Thymus (tissue), 11 donors: Measurements from ENCODE around the gene TOX3. TPM values are rescaled to one million over a fixed set of nuclear protein-coding genes. Genes with fewer than 3 reads are reported as not detected.

Source experiments
- DNase-seq, 9 donors: peaks; one replicate each; pipeline ENCODE4 v3.0.0-alpha.2; 2013; ENCODE audit warnings: low spot score in 9 of 9, low read depth in 6 of 9, missing footprints in 1 of 9
- H3K27ac ChIP-seq, 2 donors: one replicate each; pipeline ENCODE4 v1.5.1; 2013; ENCODE audit warnings: control low read depth in 1 of 2, low read depth in 1 of 2, low read length in 1 of 2, mild to moderate bottlenecking in 1 of 2, moderate library complexity in 1 of 2
- H3K27me3 ChIP-seq, 2 donors: one replicate each; pipeline ENCODE4 v1.5.1; 2013; ENCODE audit warnings: low read length in 1 of 2; ENCODE audit not compliant: control insufficient read depth in 2 of 2, insufficient read depth in 1 of 2
- H3K36me3 ChIP-seq, 2 donors: one replicate each; pipeline ENCODE4 v1.5.1; 2013; ENCODE audit warnings: low read length in 1 of 2, mild to moderate bottlenecking in 1 of 2, moderate library complexity in 1 of 2; ENCODE audit not compliant: control insufficient read depth in 2 of 2, insufficient read depth in 2 of 2
- H3K4me1 ChIP-seq, 2 donors: one replicate each; pipeline ENCODE4 v1.5.1; 2013; ENCODE audit warnings: low read length in 2 of 2; ENCODE audit not compliant: control insufficient read depth in 2 of 2, insufficient read depth in 2 of 2
- H3K4me3 ChIP-seq, 2 donors: one replicate each; pipeline ENCODE4 v1.5.1; 2013; ENCODE audit warnings: low read length in 2 of 2, control low read depth in 1 of 2, mild to moderate bottlenecking in 1 of 2
- H3K9me3 ChIP-seq, 2 donors: one replicate each; pipeline ENCODE4 v1.5.1; 2013; ENCODE audit warnings: low read length in 1 of 2, mild to moderate bottlenecking in 1 of 2; ENCODE audit not compliant: control insufficient read depth in 2 of 2, insufficient read depth in 1 of 2
- WGBS: extraction: QIAGEN DNeasy Blood & Tissue Kit; methylation state at CpG from one replicate; pipeline ENCODE4 v1.1.7; 2013; 5-methylcytosine and 5-hydroxymethylcytosine counted together
- polyA plus RNA-seq: library from polyadenylated mRNA; stranded (reverse); fragments of 200-250 nt; gene quantifications from one replicate; pipeline ENCODE4 v1.2.3, GENCODE V29; 2013
- total RNA-seq: library from RNA; stranded (reverse); fragments of 120-200 nt; gene quantifications from one replicate; pipeline ENCODE4 v1.2.4, GENCODE V29; 2013
- donor health status: healthy.

Gene TOX3
- total and polyA plus RNA-seq, 2 donors, result 0.87 to 0.90 TPM

- no peak overlapping the region for H3K27ac ChIP-seq
- no peaks in the 10 kb centered on the region for H3K36me3 ChIP-seq
- 67% methylated on average over 4 of the region's 4 CpGs for WGBS
Observed at GRCh38 chr16:52501746-52502145, 45.2 kb downstream of the TOX3 start.

GRCh38 chr16:52500963-52501362, 46.0 kb downstream of the TOX3 start:
- no peak overlapping the region for H3K4me3 ChIP-seq
- no peak overlapping the region for H3K27ac ChIP-seq
- DNase-seq, result no peak
- no peaks in the 10 kb centered on the region for H3K9me3 ChIP-seq
- H3K36me3 ChIP-seq, result no peaks in the 10 kb centered on the region
- H3K27me3 ChIP-seq, result no peaks in the 10 kb centered on the region
- no peaks in the 10 kb centered on the region for H3K4me1 ChIP-seq

More at GRCh38 chr16:52501746-52502145, 45.2 kb downstream of the TOX3 start:
- Histone ChIP-seq H3K4me1 (no peaks in the 10 kb centered on the region), H3K27me3 (no peaks in the 10 kb centered on the region), H3K4me3 (no peak overlapping the region), H3K9me3 (no peaks in the 10 kb centered on the region)
- DNase-seq, result no peak

GRCh38 chr16:52499060-52499440, 47.9 kb downstream of the TOX3 start:
- Histone ChIP-seq H3K36me3 (no peaks in the 10 kb centered on the region), H3K9me3 (no peaks in the 10 kb centered on the region), H3K27ac (no peak overlapping the region), H3K27me3 (no peaks in the 10 kb centered on the region), H3K4me1 (no peaks in the 10 kb centered on the region), H3K4me3 (no peak overlapping the region)
- no peak for DNase-seq
- WGBS, result 46% methylated on average over 5 of the region's 5 CpGs

GRCh38 chr16:52498328-52499059, 48.4 kb downstream of the TOX3 start:
- no peak for DNase-seq
- Histone ChIP-seq H3K27me3 (no peaks in the 10 kb centered on the region), H3K36me3 (no peaks in the 10 kb centered on the region), H3K27ac (no peak overlapping the region), H3K4me1 (no peaks in the 10 kb centered on the region), H3K4me3 (no peak overlapping the region), H3K9me3 (no peaks in the 10 kb centered on the region)
- WGBS, result 22% methylated on average over 16 of the region's 16 CpGs

DNA sequence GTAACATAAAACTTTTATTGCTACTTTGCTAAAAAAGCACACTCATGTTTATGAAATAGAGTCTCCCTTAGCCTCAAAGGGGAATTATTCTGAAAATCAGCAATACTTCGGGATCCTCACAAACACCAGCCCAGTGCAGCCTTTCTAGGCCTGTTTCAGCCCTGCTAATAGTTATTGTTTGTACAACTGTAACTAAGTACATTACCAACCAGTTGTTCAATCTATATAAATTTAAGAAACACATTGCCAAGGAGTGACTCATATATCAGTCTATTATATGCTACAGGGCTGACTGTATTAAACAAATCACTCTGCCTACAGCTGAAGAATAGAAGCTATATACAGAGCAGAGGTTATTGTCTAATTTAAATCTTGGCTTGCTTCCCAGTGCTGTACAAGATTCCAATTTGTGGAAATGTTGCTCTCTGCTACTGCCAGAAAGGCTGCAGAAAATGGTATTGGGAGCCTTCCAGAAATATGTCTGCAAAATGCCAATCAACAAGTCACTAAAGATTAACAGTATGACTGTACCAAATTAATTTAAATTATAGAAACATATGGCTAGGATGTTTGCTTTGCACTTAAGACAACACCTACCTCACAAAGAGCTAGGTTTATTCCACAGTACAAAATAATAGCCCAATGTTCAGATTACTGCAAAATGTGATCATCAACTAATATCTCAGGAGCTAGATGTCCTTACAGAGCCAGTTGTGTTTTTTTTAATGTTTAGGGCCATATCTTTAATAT, 49.7 kb downstream of the TOX3 start:
- Histone ChIP-seq H3K4me1 (no peaks in the 10 kb centered on the region), H3K27ac (no peak overlapping the region), H3K9me3 (no peaks in the 10 kb centered on the region), H3K4me3 (no peak overlapping the region), H3K36me3 (no peaks in the 10 kb centered on the region), H3K27me3 (no peaks in the 10 kb centered on the region)
- DNase-seq, result no peak
- 98% methylated on average over 1 of the region's 1 CpG for WGBS

DNA sequence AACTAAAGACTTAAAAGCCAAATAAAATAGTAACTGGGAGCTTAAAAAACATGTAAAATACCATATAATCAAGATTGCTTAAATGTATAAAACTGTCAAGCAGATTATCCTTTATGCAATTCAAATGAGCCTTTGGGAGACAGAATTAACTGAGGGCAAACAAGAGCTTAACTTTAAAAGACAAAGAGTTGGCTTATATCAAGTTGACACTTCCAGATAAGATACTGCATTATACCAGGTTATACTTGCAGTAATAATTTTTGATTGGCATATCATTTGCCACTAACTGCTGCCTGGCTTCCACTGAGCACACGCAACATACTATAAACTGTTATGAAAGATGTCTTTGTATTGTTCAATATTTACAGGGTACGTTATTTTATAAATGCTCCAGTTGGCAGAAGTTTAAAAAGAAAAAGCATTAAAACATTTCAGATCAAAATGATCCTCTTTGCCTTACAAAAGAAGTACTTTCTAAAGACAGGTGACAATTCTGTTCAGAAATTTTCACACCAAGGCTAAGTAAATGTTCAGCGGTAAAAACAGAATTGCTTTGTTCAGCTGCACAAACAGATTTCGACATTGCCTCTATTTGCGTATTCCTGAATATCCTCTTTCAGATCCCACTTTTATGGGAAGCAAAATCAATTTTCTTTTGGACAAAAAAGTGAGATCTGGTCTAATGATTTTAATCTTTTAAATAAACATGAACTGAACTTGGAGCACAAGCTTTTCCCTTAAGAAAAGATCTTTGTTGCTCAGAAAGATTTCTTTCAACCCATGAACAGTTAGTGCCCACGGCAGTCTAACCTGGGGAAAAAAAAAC, 50.7 kb downstream of the TOX3 start:
- no peak for DNase-seq
- Histone ChIP-seq H3K9me3 (no peaks in the 10 kb centered on the region), H3K4me3 (no peak overlapping the region), H3K4me1 (no peaks in the 10 kb centered on the region), H3K36me3 (no peaks in the 10 kb centered on the region), H3K27me3 (no peaks in the 10 kb centered on the region), H3K27ac (no peak overlapping the region)
- WGBS, result 94% methylated on average over 6 of the region's 6 CpGs

GRCh38 chr16:52494621-52495020, 52.3 kb downstream of the TOX3 start:
- WGBS, result 98% methylated on average over 3 of the region's 3 CpGs
- Histone ChIP-seq H3K4me1 (no peaks in the 10 kb centered on the region), H3K4me3 (no peak overlapping the region), H3K36me3 (no peaks in the 10 kb centered on the region), H3K27me3 (no peaks in the 10 kb centered on the region), H3K27ac (no peak overlapping the region), H3K9me3 (no peaks in the 10 kb centered on the region)
- DNase-seq, result no peak

- whole genome bisulfite sequencing, result 90% methylated on average over 4 of the region's 4 CpGs
- no peak overlapping the region for H3K4me3 ChIP-seq
- H3K36me3 ChIP-seq, result no peaks in the 10 kb centered on the region
- H3K9me3 ChIP-seq, result no peaks in the 10 kb centered on the region
- no peaks in the 10 kb centered on the region for H3K4me1 ChIP-seq
- H3K27ac ChIP-seq, result no peak overlapping the region
- no peak for DNase-seq
- H3K27me3 ChIP-seq, result no peaks in the 10 kb centered on the region
Observed at GRCh38 chr16:52494145-52494544, 52.8 kb downstream of the TOX3 start.

DNA sequence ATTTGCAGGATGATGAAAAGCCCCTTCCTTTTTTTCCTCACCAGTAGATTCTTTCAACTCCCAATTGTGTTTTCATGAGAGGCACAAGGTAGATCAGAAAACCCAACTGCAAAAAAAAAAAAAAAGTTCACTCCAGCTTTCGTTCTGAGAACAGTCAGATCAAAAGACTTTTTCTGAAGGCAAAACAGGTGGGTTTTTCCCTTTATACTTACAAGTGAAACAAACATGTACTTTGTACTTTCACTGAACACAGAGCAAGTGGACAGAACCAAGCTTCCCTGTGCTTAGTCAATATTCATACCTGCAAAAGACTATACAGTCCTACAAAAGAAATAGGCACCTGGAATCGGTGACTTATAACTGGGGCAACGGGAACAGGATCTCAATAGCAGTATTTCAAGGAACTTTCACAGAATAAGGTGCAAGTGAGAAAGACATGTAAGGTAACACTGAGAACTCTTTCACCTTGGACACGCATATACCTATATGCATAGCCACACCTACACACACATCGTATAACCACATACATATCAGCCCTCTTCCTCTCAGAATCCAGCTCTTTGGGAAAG, 54.1 kb downstream of the TOX3 start:
- no peaks in the 10 kb centered on the region for H3K9me3 ChIP-seq
- WGBS, result 85% methylated on average over 5 of the region's 5 CpGs
- H3K27ac ChIP-seq, result no peak overlapping the region

More for the DNA sequence above, 54.1 kb downstream of the TOX3 start:
- Histone ChIP-seq H3K4me1 (no peaks in the 10 kb centered on the region), H3K4me3 (no peak overlapping the region), H3K36me3 (no peaks in the 10 kb centered on the region), H3K27me3 (no peaks in the 10 kb centered on the region)
- DNase-seq, result no peak
